ENCODE data around the gene AGMO.

Gene AGMO

GRCh38 chr7:15494711-15495110, 67.1 kb downstream of the AGMO start:
- DNase-seq: no peak

GRCh38 chr7:15491361-15491760, 70.5 kb downstream of the AGMO start:
- no peak for DNase-seq

- no peak for DNase-seq
Observed at GRCh38 chr7:15490291-15490690, 71.5 kb downstream of the AGMO start.

- no peak for DNase-seq
Observed at GRCh38 chr7:15489861-15490260, 72.0 kb downstream of the AGMO start.

- no peak for DNase-seq
Observed at GRCh38 chr7:15489383-15489782, 72.4 kb downstream of the AGMO start.

GRCh38 chr7:15488401-15488800, 73.4 kb downstream of the AGMO start:
- no peak for DNase-seq

GRCh38 chr7:15487896-15488295, 73.9 kb downstream of the AGMO start:
- no peak for DNase-seq

- DNase-seq: no peak
Observed at GRCh38 chr7:15485998-15486397, 75.8 kb downstream of the AGMO start.

- DNase-seq: no peak
Observed at GRCh38 chr7:15485431-15485830, 76.4 kb downstream of the AGMO start.

GRCh38 chr7:15481132-15481531, 80.7 kb downstream of the AGMO start:
- DNase-seq: no peak

- DNase-seq: no peak
Observed at GRCh38 chr7:15478401-15478800, 83.4 kb downstream of the AGMO start.

GRCh38 chr7:15476531-15476918, 85.3 kb downstream of the AGMO start:
- DNase-seq: no peak

GRCh38 chr7:15475808-15476530, 85.8 kb downstream of the AGMO start:
- DNase-seq: no peak

GRCh38 chr7:15471669-15471950, 90.2 kb downstream of the AGMO start:
- no peak for DNase-seq

- no peak for DNase-seq
Observed at GRCh38 chr7:15470825-15471668, 90.8 kb downstream of the AGMO start.

- DNase-seq: no peak
Observed at GRCh38 chr7:15464667-15465121, 97.1 kb downstream of the AGMO start.

GRCh38 chr7:15463801-15464666, 97.8 kb downstream of the AGMO start:
- no peak for DNase-seq

GRCh38 chr7:15462721-15463389, 99.0 kb downstream of the AGMO start:
- no peak for DNase-seq

- no peak for DNase-seq
Observed at GRCh38 chr7:15461576-15461975, 100.2 kb downstream of the AGMO start.

GRCh38 chr7:15459018-15459615, 102.7 kb downstream of the AGMO start:
- DNase-seq: no peak

- DNase-seq: no peak
Observed at GRCh38 chr7:15457990-15458955, 103.5 kb downstream of the AGMO start.

Measured in NCI-H1105 (cell line).